Measurements from ENCODE around the gene XKR8. TPM values are rescaled to one million over a fixed set of nuclear protein-coding genes. Genes with fewer than 3 reads are reported as not detected.

The XKR8 gene
- total RNA-seq (10 to 100 TPM; 13.1 to 14.5 TPM), polyA plus RNA-seq (10 to 100 TPM; 18.9 to 24.7 TPM)

GRCh38 chr1:27959792-27960603 is at the start of gene XKR8:
Gene XKR8, plus strand, starts transcription at chr1:27959973. Its CDS starts 97 bp downstream, at chr1:27960070.
- Mint-ChIP-seq H3K4me3 (peak within 1 kb of the TSS; percentile 87 to 92 (median 89)), H3K27ac (peak within 1 kb of the TSS; percentile 81 to 94 (median 92)), H3K4me1 (peaks cover 17 to 40% (median 25%) of the 10 kb centered on the region in 4 donors), H3K9me3 (no peaks in the 10 kb centered on the region), H3K27me3 (no peaks in the 10 kb centered on the region), H3K36me3 (peaks cover 7 to 12% of the 10 kb centered on the region in 2 donors)
- DNase-seq: peak; percentile 84 to 88 (median 85)
- Histone ChIP-seq H3K27ac (ENCODE audit: low read depth, low read length) (peak within 1 kb of the TSS; percentile 83), H3K4me1 (ENCODE audit: insufficient read depth, low read length) (peaks cover 32% of the 10 kb centered on the region), H3K9me3 (ENCODE audit: control insufficient read depth in 1 of 2, low read length in 2 of 2) (no peaks in the 10 kb centered on the region), H3K4me3 (ENCODE audit: low read length in 2 of 2) (peak within 1 kb of the TSS; percentile 63 to 73), H3K27me3 (ENCODE audit: insufficient read depth, low read length) (no peaks in the 10 kb centered on the region), H3K36me3 (ENCODE audit: insufficient read depth, low read length) (peaks cover 14% of the 10 kb centered on the region)
- intact Hi-C loops (cut with micrococcal nuclease): loop anchor here (1.0 kb wide), 1 partner anchor 19 kb away; no protein-coding TSS in a partner anchor
- ChIA-PET POLR2A (ENCODE audit: partially characterized antibody) (interaction anchor here (0.8 to 4.8 kb wide), 16 partner anchors 9 to 239 kb away, joined by 3 to 41 read pairs (median 6); partner anchors contain the start of genes EYA3, FAM76A, SMPDL3B and STX12), CTCF (ENCODE audit: partially characterized antibody) (interaction anchor here (0.9 to 5.2 kb wide), 7 partner anchors 13 to 103 kb away, joined by 3 to 30 read pairs (median 3); no protein-coding TSS in a partner anchor)

GRCh38 chr1:27912429-27912828 is 47.3 kb upstream of the XKR8 start:
- POLR2A ChIA-PET (ENCODE audit: partially characterized antibody): interaction anchor here (0.6 kb wide), 1 partner anchor 32 kb away, joined by 4 read pairs; no protein-coding TSS in a partner anchor
- H3K4me1 Mint-ChIP-seq: peaks cover 14 to 31% (median 20%) of the 10 kb centered on the region in 4 donors
- no peak overlapping the region for H3K27ac ChIP-seq (ENCODE audit: low read depth, low read length)
- H3K4me1 ChIP-seq (ENCODE audit: insufficient read depth, low read length): peaks cover 11% of the 10 kb centered on the region
- no peaks in the 10 kb centered on the region for H3K27me3 ChIP-seq (ENCODE audit: insufficient read depth, low read length)
- H3K27me3 Mint-ChIP-seq: no peaks in the 10 kb centered on the region
- peak overlapping the region in 6 of 8 donors; percentile 15 to 51 (median 26) for H3K4me3 Mint-ChIP-seq
- peaks cover 11 to 45% of the 10 kb centered on the region in 2 donors for H3K36me3 Mint-ChIP-seq
- H3K9me3 Mint-ChIP-seq: peaks cover 0 to 5% (median 0%) of the 10 kb centered on the region in 8 donors
- no peak overlapping the region for H3K4me3 ChIP-seq (ENCODE audit: low read length in 2 of 2)
- no peaks in the 10 kb centered on the region for H3K9me3 ChIP-seq (ENCODE audit: control insufficient read depth in 1 of 2, low read length in 2 of 2)
- CTCF ChIA-PET (ENCODE audit: partially characterized antibody): no interaction called here
- DNase-seq: no peak
- H3K36me3 ChIP-seq (ENCODE audit: insufficient read depth, low read length): peaks cover 23% of the 10 kb centered on the region
- peak overlapping the region in 6 of 7 donors; percentile 41 to 73 (median 48) for H3K27ac Mint-ChIP-seq
- intact Hi-C loops (cut with micrococcal nuclease): no loop called here

GRCh38 chr1:27915082-27915575 is 44.6 kb upstream of the XKR8 start:
- Mint-ChIP-seq H3K9me3 (peaks cover 0 to 5% (median 0%) of the 10 kb centered on the region in 8 donors), H3K27ac (peak overlapping the region; percentile 97 to 100 (median 99)), H3K4me3 (peak overlapping the region; percentile 95 to 100 (median 99)), H3K36me3 (peaks cover 0 to 24% of the 10 kb centered on the region in 2 donors), H3K4me1 (peaks cover 12 to 29% (median 20%) of the 10 kb centered on the region in 4 donors), H3K27me3 (no peaks in the 10 kb centered on the region)
- peak overlapping the region; percentile 88 for H3K27ac ChIP-seq (ENCODE audit: low read depth, low read length)
- H3K27me3 ChIP-seq (ENCODE audit: insufficient read depth, low read length): no peaks in the 10 kb centered on the region
- DNase-seq: no peak
- intact Hi-C loops (cut with micrococcal nuclease): no loop called here
- peaks cover 11% of the 10 kb centered on the region for H3K4me1 ChIP-seq (ENCODE audit: insufficient read depth, low read length)
- CTCF ChIA-PET (ENCODE audit: partially characterized antibody): no interaction called here
- POLR2A ChIA-PET (ENCODE audit: partially characterized antibody): no interaction called here
- H3K36me3 ChIP-seq (ENCODE audit: insufficient read depth, low read length): peaks cover 10% of the 10 kb centered on the region
- H3K4me3 ChIP-seq (ENCODE audit: low read length in 2 of 2): peak overlapping the region in 1 of 2 donors; percentile 29
- no peaks in the 10 kb centered on the region for H3K9me3 ChIP-seq (ENCODE audit: control insufficient read depth in 1 of 2, low read length in 2 of 2)

- H3K4me1 ChIP-seq (ENCODE audit: insufficient read depth, low read length): no peaks in the 10 kb centered on the region
- intact Hi-C loops (cut with micrococcal nuclease): no loop called here
- CTCF ChIA-PET (ENCODE audit: partially characterized antibody): no interaction called here
- no peak overlapping the region for H3K27ac Mint-ChIP-seq
- no peaks in the 10 kb centered on the region for H3K27me3 ChIP-seq (ENCODE audit: insufficient read depth, low read length)
- no peaks in the 10 kb centered on the region for H3K9me3 Mint-ChIP-seq
- H3K27me3 Mint-ChIP-seq: no peaks in the 10 kb centered on the region
- no peaks in the 10 kb centered on the region for H3K4me1 Mint-ChIP-seq
- no peak for DNase-seq
- H3K4me3 ChIP-seq (ENCODE audit: low read length in 2 of 2): no peak overlapping the region
- no peaks in the 10 kb centered on the region for H3K36me3 ChIP-seq (ENCODE audit: insufficient read depth, low read length)
- POLR2A ChIA-PET (ENCODE audit: partially characterized antibody): no interaction called here
- H3K27ac ChIP-seq (ENCODE audit: low read depth, low read length): no peak overlapping the region
- H3K9me3 ChIP-seq (ENCODE audit: control insufficient read depth in 1 of 2, low read length in 2 of 2): no peaks in the 10 kb centered on the region
- H3K36me3 Mint-ChIP-seq: no peaks in the 10 kb centered on the region
- no peak overlapping the region for H3K4me3 Mint-ChIP-seq
Observed at GRCh38 chr1:27922272-27922671, 37.5 kb upstream of the XKR8 start.

- H3K9me3 Mint-ChIP-seq: no peaks in the 10 kb centered on the region
- POLR2A ChIA-PET (ENCODE audit: partially characterized antibody): no interaction called here
- H3K4me1 Mint-ChIP-seq: peaks cover 0 to 5% (median 0%) of the 10 kb centered on the region in 4 donors
- H3K4me3 ChIP-seq (ENCODE audit: low read length in 2 of 2): no peak overlapping the region
- no peaks in the 10 kb centered on the region for H3K9me3 ChIP-seq (ENCODE audit: control insufficient read depth in 1 of 2, low read length in 2 of 2)
- no peak overlapping the region for H3K27ac Mint-ChIP-seq
- no peaks in the 10 kb centered on the region for H3K36me3 ChIP-seq (ENCODE audit: insufficient read depth, low read length)
- CTCF ChIA-PET (ENCODE audit: partially characterized antibody): interaction anchor here (0.8 to 1.3 kb wide), 2 partner anchors 10 to 71 kb away, joined by 3 read pairs; no protein-coding TSS in a partner anchor
- no peaks in the 10 kb centered on the region for H3K27me3 ChIP-seq (ENCODE audit: insufficient read depth, low read length)
- H3K36me3 Mint-ChIP-seq: no peaks in the 10 kb centered on the region
- no peaks in the 10 kb centered on the region for H3K4me1 ChIP-seq (ENCODE audit: insufficient read depth, low read length)
- peaks cover 0 to 6% of the 10 kb centered on the region in 2 donors for H3K27me3 Mint-ChIP-seq
- intact Hi-C loops (cut with micrococcal nuclease): no loop called here
- H3K4me3 Mint-ChIP-seq: no peak overlapping the region
- DNase-seq: no peak
- H3K27ac ChIP-seq (ENCODE audit: low read depth, low read length): no peak overlapping the region
Observed at GRCh38 chr1:27928216-27928954, 31.4 kb upstream of the XKR8 start.

GRCh38 chr1:27931184-27931583 is 28.6 kb upstream of the XKR8 start:
- Histone ChIP-seq H3K36me3 (ENCODE audit: insufficient read depth, low read length) (no peaks in the 10 kb centered on the region), H3K27ac (ENCODE audit: low read depth, low read length) (no peak overlapping the region), H3K27me3 (ENCODE audit: insufficient read depth, low read length) (no peaks in the 10 kb centered on the region), H3K4me3 (ENCODE audit: low read length in 2 of 2) (no peak overlapping the region), H3K4me1 (ENCODE audit: insufficient read depth, low read length) (peaks cover 9% of the 10 kb centered on the region), H3K9me3 (ENCODE audit: control insufficient read depth in 1 of 2, low read length in 2 of 2) (no peaks in the 10 kb centered on the region)
- CTCF ChIA-PET (ENCODE audit: partially characterized antibody): interaction anchor here (3.7 kb wide), 1 partner anchor 9 kb away, joined by 15 read pairs; no protein-coding TSS in a partner anchor
- peaks cover 0 to 18% (median 6%) of the 10 kb centered on the region in 4 donors for H3K4me1 Mint-ChIP-seq
- DNase-seq: no peak
- POLR2A ChIA-PET (ENCODE audit: partially characterized antibody): no interaction called here
- peaks cover 5 to 7% of the 10 kb centered on the region in 2 donors for H3K27me3 Mint-ChIP-seq
- no peaks in the 10 kb centered on the region for H3K9me3 Mint-ChIP-seq
- no peak overlapping the region for H3K27ac Mint-ChIP-seq
- no peaks in the 10 kb centered on the region for H3K36me3 Mint-ChIP-seq
- intact Hi-C loops (cut with micrococcal nuclease): no loop called here
- H3K4me3 Mint-ChIP-seq: no peak overlapping the region

All from CD4-positive, alpha-beta memory T cell (primary cell).